Heart left ventricle (tissue), 13 donors: ENCODE measurements around the gene SMOC2.

Source experiments
- POLR2A ChIP-seq, 2 donors: fragments of 450-650 bp; IDR thresholded peaks; one replicate each; pipeline ENCODE4 v1.6.1; 2017; ENCODE audit warnings: antibody characterized with exemption in 2 of 2, mild to moderate bottlenecking in 2 of 2, moderate library complexity in 2 of 2
- TF ChIP-seq, protein P1 (sequence below), 12 donors: fragments of 200-600 bp; sonication (generic) in 4 of 12; IDR thresholded peaks; one replicate each; pipeline versions ENCODE4 v1.5.0 to v1.8.0; 2018 to 2022; ENCODE audit warnings: antibody characterized with exemption in 12 of 12, mild to moderate bottlenecking in 5 of 12
- donor health status: ischemic (EF 13 %, LVEDD 7.1; RV severe dilation, severe dysfunction).
- donor health status: DM: no; HTN: yes; CAD: no.
- donor health status: DM: no; HTN: no; CAD: no.
- donor health status: ischemic (EF 25% LVEDD 6.9; RV normal size, moderate dysfunction).
- donor health status: ischemic (EF 25% LVEDD 5.7; RV mildly dilated, moderate dysfunction).
- donor health status: ischemic (EF 35%, LVEDD 5.7; RV mildly dilated, moderate dysfunction).
- donor health status: nonischemic (EF 11% LVEDD 7.7; RV severe dilation, severe dysfunction).
- donor health status: DM: yes; HTN: yes; CAD: no.
- donor health status: PGD.
- donor health status: ischemic (EF 29% LVEDD 5.4; RV normal size, mild dysfunction).
- donor health status: nonischemic (EF 23%, LVEDD 6.1; RV moderate dilation, normal function).

DNA sequence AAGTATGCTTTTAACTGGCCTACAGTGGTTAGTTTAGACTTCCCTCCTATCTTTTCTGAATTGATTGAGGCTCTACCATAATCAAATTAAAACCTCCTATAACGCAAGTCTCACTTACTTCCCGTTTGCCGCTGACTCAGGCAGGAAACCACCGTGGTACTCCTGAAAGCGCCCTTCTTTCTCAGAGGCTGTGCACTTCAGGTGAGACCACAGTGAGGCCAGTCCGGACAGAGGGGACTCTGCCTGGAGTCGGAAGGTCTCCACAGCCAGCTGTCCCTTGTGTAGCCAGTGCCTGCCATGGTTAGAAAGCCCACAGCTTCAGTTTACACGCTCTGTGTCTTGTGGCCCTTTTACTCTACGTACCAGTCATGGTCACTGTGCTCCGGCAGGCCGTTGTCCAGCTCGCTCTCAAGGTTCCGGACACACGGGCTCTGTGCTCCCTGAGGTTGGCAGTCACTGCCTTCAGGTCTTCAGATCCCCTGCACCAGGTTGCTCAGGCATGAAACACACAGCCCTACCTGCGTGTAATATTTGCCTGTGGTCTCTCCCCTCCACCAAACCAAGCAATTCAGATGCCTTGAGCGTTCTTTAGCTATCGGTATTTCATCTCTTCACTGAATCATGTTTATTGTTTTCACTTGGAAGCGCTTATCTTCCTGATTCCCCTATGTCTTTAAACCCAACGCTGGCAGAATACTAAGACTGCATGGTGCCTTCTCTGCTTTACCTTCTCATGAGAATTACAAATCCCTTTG, 178.8 kb downstream of the SMOC2 start:
- TF ChIP-seq, protein P1, sequence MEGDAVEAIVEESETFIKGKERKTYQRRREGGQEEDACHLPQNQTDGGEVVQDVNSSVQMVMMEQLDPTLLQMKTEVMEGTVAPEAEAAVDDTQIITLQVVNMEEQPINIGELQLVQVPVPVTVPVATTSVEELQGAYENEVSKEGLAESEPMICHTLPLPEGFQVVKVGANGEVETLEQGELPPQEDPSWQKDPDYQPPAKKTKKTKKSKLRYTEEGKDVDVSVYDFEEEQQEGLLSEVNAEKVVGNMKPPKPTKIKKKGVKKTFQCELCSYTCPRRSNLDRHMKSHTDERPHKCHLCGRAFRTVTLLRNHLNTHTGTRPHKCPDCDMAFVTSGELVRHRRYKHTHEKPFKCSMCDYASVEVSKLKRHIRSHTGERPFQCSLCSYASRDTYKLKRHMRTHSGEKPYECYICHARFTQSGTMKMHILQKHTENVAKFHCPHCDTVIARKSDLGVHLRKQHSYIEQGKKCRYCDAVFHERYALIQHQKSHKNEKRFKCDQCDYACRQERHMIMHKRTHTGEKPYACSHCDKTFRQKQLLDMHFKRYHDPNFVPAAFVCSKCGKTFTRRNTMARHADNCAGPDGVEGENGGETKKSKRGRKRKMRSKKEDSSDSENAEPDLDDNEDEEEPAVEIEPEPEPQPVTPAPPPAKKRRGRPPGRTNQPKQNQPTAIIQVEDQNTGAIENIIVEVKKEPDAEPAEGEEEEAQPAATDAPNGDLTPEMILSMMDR (IDR thresholded peaks at IDR 0.05), result no peak
- no peak for TF ChIP-seq POLR2A (IDR thresholded peaks at IDR 0.05)
